Activated naive CD4-positive, alpha-beta T cell treated with anti-CD3 and anti-CD28 coated beads for 36 hours (primary cell): ENCODE measurements around the gene PLD1. TPM values are rescaled to one million over a fixed set of nuclear protein-coding genes. Genes with fewer than 3 reads are reported as not detected.

Experiments
- CTCF ChIA-PET: fragments of 350-600 bp; sonication (Branson Sonifier 250); formaldehyde crosslinking; loops from one replicate; lab custom pipeline; 2021; ENCODE audit warnings: antibody characterized with exemption; lab: Charles Lee
- DNase-seq: peaks from one replicate; pipeline ENCODE4 v3.0.0-alpha.2; 2020
- H3K27ac Mint-ChIP-seq: one replicate; pipeline ENCODE4 v1.8.0; 2021; ENCODE audit warnings: mild to moderate bottlenecking, mixed read lengths
- H3K27me3 Mint-ChIP-seq: one replicate; pipeline ENCODE4 v1.8.0; 2021; ENCODE audit warnings: low read depth, mixed read lengths
- H3K36me3 Mint-ChIP-seq: one replicate; pipeline ENCODE4 v1.8.0; 2021; ENCODE audit warnings: low read depth, mixed read lengths
- H3K4me1 Mint-ChIP-seq: one replicate; pipeline ENCODE4 v1.8.0; 2021; ENCODE audit warnings: low read depth, mixed read lengths
- H3K4me3 Mint-ChIP-seq: one replicate; pipeline ENCODE4 v1.8.0; 2021; ENCODE audit warnings: mild to moderate bottlenecking, moderate library complexity, mixed read lengths
- H3K9me3 Mint-ChIP-seq: one replicate; pipeline ENCODE4 v1.8.0; 2021; ENCODE audit warnings: mixed read lengths
- intact Hi-C: fragments of 100-400 bp; cut with micrococcal nuclease; formaldehyde crosslinking; loops from one replicate; pipeline ENCODE4 v1.15.1; 2023
- total RNA-seq, 2 experiments: library from RNA; stranded (reverse); gene quantifications; one replicate each; pipeline ENCODE4 v1.2.3, GENCODE V29; 2021

The PLD1 gene
- total RNA-seq, 2 experiments from 2014 or later, result 0.25 TPM; not detected in 1

DNA sequence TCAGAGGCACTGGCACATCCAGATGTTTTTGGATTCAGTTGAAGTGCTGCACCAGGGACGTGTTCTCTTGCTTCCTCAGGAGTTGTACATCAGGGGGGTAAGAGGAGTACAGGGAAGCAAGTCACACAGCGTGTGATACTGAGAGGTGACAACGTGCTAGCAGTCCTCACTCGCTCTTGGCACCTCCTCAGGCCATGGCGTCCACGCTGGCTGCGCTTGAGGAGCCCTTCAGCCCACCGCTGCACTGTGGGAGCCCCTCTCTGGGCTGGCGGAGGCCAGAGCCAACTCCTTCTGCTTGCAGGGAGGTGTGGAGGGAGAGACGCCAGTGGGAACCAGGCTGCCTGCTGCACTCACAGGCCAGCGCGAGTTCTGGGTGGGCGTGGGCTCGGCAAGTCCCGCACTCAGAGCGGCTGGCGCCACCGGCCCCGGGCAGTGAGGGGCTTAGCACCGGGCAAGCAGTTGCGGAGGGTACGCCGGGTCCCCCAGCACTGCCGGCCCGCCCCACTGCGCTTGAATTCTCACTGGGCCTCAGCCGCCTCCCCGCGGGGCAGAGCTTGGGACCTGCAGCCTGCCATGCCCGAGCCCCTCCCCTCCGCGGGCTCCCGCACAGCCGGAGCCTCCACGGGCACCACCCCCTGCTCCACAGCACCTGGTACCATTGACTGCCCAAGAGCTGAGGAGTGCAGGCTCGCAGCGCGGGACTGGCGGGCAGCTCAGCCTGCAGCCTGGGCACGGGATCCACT lies 64.5 kb downstream of the PLD1 start:
- H3K27ac Mint-ChIP-seq, result no peak overlapping the region
- no peak overlapping the region for H3K4me3 Mint-ChIP-seq
- intact Hi-C loops, result no loop called here
- CTCF ChIA-PET, result no interaction called here
- H3K36me3 Mint-ChIP-seq, result no peaks in the 10 kb centered on the region
- H3K4me1 Mint-ChIP-seq, result no peaks in the 10 kb centered on the region
- no peaks in the 10 kb centered on the region for H3K9me3 Mint-ChIP-seq
- H3K27me3 Mint-ChIP-seq, result peaks cover 32% of the 10 kb centered on the region
- DNase-seq, result no peak

- H3K36me3 Mint-ChIP-seq, result no peaks in the 10 kb centered on the region
- H3K27me3 Mint-ChIP-seq, result peaks cover 26% of the 10 kb centered on the region
- no peaks in the 10 kb centered on the region for H3K4me1 Mint-ChIP-seq
- intact Hi-C loops, result no loop called here
- H3K9me3 Mint-ChIP-seq, result no peaks in the 10 kb centered on the region
- H3K4me3 Mint-ChIP-seq, result no peak overlapping the region
- DNase-seq, result no peak
- CTCF ChIA-PET, result no interaction called here
- H3K27ac Mint-ChIP-seq, result no peak overlapping the region
Observed at GRCh38 chr3:171744158-171744741, 66.0 kb downstream of the PLD1 start.

DNA sequence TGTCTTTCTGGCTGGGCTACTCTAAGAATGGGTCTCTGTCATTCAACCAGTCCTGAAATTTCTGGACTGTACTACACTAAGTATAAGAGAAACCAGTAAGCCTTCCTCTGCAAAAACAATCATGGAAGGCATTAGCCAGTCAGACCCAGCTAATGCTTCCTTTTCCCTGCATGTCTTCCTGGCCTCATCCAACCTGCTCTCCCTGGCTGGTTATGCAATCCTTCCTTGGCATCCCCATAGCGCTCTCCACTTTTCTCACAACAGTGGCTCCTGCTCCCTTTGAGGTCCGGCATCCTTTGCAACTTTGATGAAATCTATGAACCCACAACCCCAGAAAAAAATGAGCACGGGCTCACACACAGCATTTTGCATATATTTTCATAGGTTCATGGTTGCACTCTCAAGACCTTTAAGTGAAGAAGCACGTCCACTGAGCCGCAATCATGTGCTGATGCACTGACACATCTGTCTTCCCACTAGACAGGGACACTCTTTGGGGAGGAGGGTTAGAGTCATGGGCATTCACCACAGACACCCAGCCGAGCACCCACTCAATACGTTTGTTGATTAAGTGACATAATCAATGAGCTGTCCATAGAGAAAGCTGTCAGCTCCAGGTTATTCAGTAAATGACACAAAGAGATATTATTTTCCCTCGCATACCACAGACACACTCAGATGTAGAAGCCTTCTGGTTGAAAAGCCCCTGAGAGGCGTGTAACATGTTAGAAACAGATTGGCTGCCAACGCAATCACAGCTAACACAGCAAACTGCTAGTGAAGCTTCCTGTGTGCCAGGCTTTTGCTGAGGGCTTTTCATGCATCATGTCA lies 66.7 kb downstream of the PLD1 start:
- H3K36me3 Mint-ChIP-seq, result no peaks in the 10 kb centered on the region
- no peak overlapping the region for H3K27ac Mint-ChIP-seq
- no peaks in the 10 kb centered on the region for H3K9me3 Mint-ChIP-seq
- no peak for DNase-seq
- no peak overlapping the region for H3K4me3 Mint-ChIP-seq
- intact Hi-C loops, result no loop called here
- CTCF ChIA-PET, result no interaction called here
- peaks cover 23% of the 10 kb centered on the region for H3K27me3 Mint-ChIP-seq
- no peaks in the 10 kb centered on the region for H3K4me1 Mint-ChIP-seq

DNA sequence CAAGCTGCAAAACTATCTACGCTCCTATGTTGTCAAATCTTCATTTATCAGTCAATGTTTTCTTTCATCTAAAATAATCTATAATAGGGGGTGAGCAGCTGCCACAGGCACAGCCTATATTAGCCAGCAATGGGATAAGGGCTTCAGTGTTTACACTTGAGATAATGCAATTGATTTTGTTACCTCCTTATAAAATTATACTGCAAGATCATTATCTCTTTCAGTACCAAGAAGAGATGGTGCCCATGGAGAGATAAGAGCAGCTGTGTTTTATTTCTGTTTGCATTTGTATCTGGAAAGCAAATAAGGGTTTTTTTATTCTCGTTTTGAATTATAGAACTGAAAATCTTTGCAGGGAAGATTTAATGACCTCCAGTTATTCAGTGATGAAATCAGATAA lies 68.9 kb downstream of the PLD1 start:
- DNase-seq, result no peak
- H3K9me3 Mint-ChIP-seq, result no peaks in the 10 kb centered on the region
- no peaks in the 10 kb centered on the region for H3K4me1 Mint-ChIP-seq
- H3K27ac Mint-ChIP-seq, result no peak overlapping the region
- H3K27me3 Mint-ChIP-seq, result peaks cover 14% of the 10 kb centered on the region
- intact Hi-C loops, result no loop called here
- H3K36me3 Mint-ChIP-seq, result no peaks in the 10 kb centered on the region
- CTCF ChIA-PET, result no interaction called here
- no peak overlapping the region for H3K4me3 Mint-ChIP-seq

DNA sequence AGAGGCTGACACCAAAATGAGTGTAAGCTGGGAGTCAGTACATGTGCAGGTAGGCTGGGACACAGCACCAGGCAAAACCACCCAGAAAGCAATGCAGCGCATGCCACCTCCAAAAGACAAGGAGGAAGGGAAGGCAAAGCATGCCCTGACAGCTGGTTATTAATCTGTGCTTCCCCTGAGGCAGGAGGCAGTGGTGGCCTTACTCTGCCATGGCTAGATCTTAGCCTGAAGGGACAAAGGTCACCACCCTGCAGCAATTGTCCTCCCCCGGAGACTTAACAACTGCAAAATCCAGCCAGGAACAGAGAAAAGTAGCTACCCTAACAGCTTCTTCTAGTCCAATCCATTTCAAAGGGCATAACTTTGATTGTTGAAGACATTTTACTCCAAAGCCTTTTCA lies 73.7 kb downstream of the PLD1 start:
- no peak overlapping the region for H3K4me3 Mint-ChIP-seq
- H3K4me1 Mint-ChIP-seq, result no peaks in the 10 kb centered on the region
- H3K9me3 Mint-ChIP-seq, result no peaks in the 10 kb centered on the region
- intact Hi-C loops, result no loop called here
- no peak overlapping the region for H3K27ac Mint-ChIP-seq
- DNase-seq, result no peak
- CTCF ChIA-PET, result interaction anchor here (0.8 kb wide), 1 partner anchor 98 kb away, joined by 3 read pairs; no protein-coding TSS in a partner anchor
- H3K36me3 Mint-ChIP-seq, result no peaks in the 10 kb centered on the region
- H3K27me3 Mint-ChIP-seq, result peaks cover 2% of the 10 kb centered on the region

GRCh38 chr3:171733561-171733960 lies 76.7 kb downstream of the PLD1 start:
- DNase-seq, result no peak
- no peaks in the 10 kb centered on the region for H3K36me3 Mint-ChIP-seq
- CTCF ChIA-PET, result no interaction called here

GRCh38 chr3:171732756-171733155 lies 77.5 kb downstream of the PLD1 start:
- CTCF ChIA-PET, result no interaction called here
- Mint-ChIP-seq H3K9me3 (no peaks in the 10 kb centered on the region), H3K27me3 (peaks cover under 1% of the 10 kb centered on the region), H3K36me3 (no peaks in the 10 kb centered on the region), H3K27ac (no peak overlapping the region), H3K4me1 (no peaks in the 10 kb centered on the region), H3K4me3 (no peak overlapping the region)
- intact Hi-C loops, result no loop called here
- no peak for DNase-seq

More at GRCh38 chr3:171733561-171733960, 76.7 kb downstream of the PLD1 start:
- intact Hi-C loops, result no loop called here
- Mint-ChIP-seq H3K9me3 (no peaks in the 10 kb centered on the region), H3K4me1 (no peaks in the 10 kb centered on the region), H3K27me3 (peaks cover 2% of the 10 kb centered on the region), H3K27ac (no peak overlapping the region), H3K4me3 (no peak overlapping the region)

DNA sequence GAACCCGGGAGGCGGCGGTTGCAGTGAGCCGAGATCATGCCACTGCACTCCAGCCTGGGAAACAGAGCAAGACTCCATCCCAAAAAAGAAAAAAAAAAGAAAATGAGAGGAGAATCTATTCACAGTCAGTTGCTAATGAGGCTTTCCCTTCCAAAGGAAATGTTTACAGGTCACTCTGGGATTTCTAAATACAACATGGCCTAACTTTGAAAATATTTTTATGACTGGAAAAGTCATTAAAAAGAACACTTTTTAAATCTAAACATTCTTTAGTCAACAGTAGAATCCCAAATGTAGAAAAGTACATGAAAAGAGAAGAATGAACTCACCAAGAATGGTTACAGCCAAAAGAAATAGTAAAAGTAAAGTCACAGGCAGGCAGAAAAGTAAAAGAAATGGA lies 78.6 kb downstream of the PLD1 start:
- intact Hi-C loops, result no loop called here
- Mint-ChIP-seq H3K27me3 (no peaks in the 10 kb centered on the region), H3K36me3 (no peaks in the 10 kb centered on the region), H3K4me3 (no peak overlapping the region), H3K9me3 (no peaks in the 10 kb centered on the region), H3K4me1 (no peaks in the 10 kb centered on the region), H3K27ac (no peak overlapping the region)
- no peak for DNase-seq
- CTCF ChIA-PET, result no interaction called here

DNA sequence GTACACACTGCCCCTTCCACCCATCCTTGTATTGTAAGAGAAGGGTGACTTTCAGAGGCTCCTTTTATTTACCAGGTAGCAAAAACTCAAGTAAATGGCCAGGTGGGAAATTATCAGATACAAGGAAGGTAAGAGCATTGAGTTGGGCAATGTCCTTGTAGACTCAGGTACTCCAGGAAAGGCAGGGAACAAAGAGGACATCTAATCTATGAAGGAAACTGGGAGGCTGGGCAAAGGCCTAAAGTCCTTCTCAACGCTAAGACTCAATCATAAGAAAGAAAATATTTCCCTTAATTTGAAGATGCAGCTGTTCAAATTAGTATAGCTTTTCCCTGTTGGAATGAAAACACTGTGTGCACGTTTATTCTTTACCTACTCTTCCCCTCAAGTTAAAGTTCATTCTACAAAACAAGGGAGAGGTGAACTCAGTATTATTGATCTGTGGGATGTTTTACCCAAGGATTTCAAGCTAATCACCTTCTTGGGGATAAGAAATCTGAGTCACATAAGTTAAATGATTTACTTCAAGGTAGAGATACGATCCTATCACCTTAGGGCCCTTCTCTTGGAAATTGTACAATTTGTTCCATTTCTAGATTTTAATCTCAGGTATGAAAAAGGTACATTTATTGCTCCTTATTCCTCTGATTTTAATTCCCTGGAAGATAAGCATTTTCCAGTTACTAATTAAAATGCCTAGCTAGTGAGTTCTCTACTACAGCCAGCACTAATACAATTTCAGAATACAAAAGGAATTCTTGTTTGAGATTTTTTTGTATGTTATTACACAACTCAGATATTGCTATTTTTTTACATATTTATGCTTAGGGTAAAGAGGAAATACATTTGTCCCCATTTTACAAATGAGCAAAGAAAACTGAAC lies 80.6 kb downstream of the PLD1 start:
- no peaks in the 10 kb centered on the region for H3K4me1 Mint-ChIP-seq
- intact Hi-C loops, result no loop called here
- no peaks in the 10 kb centered on the region for H3K9me3 Mint-ChIP-seq
- peaks cover 2% of the 10 kb centered on the region for H3K27me3 Mint-ChIP-seq
- H3K27ac Mint-ChIP-seq, result no peak overlapping the region
- no peak for DNase-seq
- no peak overlapping the region for H3K4me3 Mint-ChIP-seq
- CTCF ChIA-PET, result no interaction called here
- H3K36me3 Mint-ChIP-seq, result no peaks in the 10 kb centered on the region

GRCh38 chr3:171727288-171727687 lies 83.0 kb downstream of the PLD1 start:
- intact Hi-C loops, result no loop called here
- Mint-ChIP-seq H3K27me3 (peaks cover 7% of the 10 kb centered on the region), H3K36me3 (no peaks in the 10 kb centered on the region), H3K4me1 (no peaks in the 10 kb centered on the region), H3K9me3 (no peaks in the 10 kb centered on the region), H3K4me3 (no peak overlapping the region), H3K27ac (no peak overlapping the region)
- no peak for DNase-seq
- CTCF ChIA-PET, result no interaction called here

GRCh38 chr3:171718493-171719185 lies 91.6 kb downstream of the PLD1 start:
- DNase-seq, result no peak
- H3K36me3 Mint-ChIP-seq, result no peaks in the 10 kb centered on the region
- CTCF ChIA-PET, result no interaction called here
- peaks cover 10% of the 10 kb centered on the region for H3K9me3 Mint-ChIP-seq
- H3K27me3 Mint-ChIP-seq, result peaks cover 6% of the 10 kb centered on the region
- H3K4me3 Mint-ChIP-seq, result no peak overlapping the region
- H3K27ac Mint-ChIP-seq, result no peak overlapping the region
- H3K4me1 Mint-ChIP-seq, result no peaks in the 10 kb centered on the region
- intact Hi-C loops, result no loop called here
